Breast epithelium (tissue), 3 donors: ENCODE measurements around the gene FAM9A.

Source experiments
- POLR2AphosphoS5 ChIP-seq, 3 donors: sonication (generic); formaldehyde crosslinking; IDR thresholded peaks; one replicate each; pipeline ENCODE4 v1.6.1; 2017; ENCODE audit warnings: antibody characterized with exemption in 3 of 3
- TF ChIP-seq, protein P1 (sequence below), 3 donors: fragments of 450-650 bp; IDR thresholded peaks; one replicate each; pipeline ENCODE4 v1.5.1; 2016 to 2017; ENCODE audit warnings: antibody characterized with exemption in 3 of 3, mild to moderate bottlenecking in 3 of 3, moderate library complexity in 3 of 3

DNA sequence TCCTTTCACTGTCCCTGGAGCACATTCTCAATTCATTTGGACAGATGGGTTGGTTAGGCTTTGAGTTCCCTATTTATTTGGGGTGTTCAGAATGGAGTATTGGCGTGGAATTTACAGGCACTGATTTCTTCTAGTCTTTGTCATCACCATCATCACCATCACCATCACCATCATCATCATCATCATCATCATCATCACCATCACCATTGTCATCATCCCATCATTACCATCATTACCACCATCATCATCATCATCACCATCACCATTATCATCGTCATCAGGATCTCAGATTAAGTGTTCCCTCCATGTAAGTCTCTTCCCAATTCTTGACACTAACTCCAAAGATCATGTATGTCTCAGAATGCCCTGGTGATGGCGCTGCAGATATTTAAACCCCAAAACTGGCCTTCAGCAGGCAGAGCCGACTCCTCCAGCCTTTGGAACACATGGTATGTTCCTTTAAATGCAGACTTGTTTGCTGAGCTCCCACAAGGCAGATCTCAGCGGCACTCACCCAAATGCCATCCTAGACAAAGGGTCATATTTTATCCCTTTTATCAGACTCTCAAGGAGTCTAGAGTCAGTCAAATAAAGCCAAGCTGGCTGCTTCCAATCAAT is 19.8 kb upstream of the FAM9A start:
- TF ChIP-seq, protein P1, sequence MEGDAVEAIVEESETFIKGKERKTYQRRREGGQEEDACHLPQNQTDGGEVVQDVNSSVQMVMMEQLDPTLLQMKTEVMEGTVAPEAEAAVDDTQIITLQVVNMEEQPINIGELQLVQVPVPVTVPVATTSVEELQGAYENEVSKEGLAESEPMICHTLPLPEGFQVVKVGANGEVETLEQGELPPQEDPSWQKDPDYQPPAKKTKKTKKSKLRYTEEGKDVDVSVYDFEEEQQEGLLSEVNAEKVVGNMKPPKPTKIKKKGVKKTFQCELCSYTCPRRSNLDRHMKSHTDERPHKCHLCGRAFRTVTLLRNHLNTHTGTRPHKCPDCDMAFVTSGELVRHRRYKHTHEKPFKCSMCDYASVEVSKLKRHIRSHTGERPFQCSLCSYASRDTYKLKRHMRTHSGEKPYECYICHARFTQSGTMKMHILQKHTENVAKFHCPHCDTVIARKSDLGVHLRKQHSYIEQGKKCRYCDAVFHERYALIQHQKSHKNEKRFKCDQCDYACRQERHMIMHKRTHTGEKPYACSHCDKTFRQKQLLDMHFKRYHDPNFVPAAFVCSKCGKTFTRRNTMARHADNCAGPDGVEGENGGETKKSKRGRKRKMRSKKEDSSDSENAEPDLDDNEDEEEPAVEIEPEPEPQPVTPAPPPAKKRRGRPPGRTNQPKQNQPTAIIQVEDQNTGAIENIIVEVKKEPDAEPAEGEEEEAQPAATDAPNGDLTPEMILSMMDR (IDR thresholded peaks at IDR 0.05), result no peak
- TF ChIP-seq POLR2AphosphoS5 (IDR thresholded peaks at IDR 0.05), result no peak
